Hepatocyte (in vitro differentiated cells): Measurements from ENCODE around the gene RAB3GAP2.

Experiments used
- CTCF ChIP-seq: fragments of 200-600 bp; sonication (generic); IDR thresholded peaks from 2 replicates; pipeline ENCODE4 v1.5.1; 2016; ENCODE audit warnings: antibody characterized with exemption, mild to moderate bottlenecking; ENCODE audit not compliant: poor library complexity
- EZH2 ChIP-seq: fragments of 200-600 bp; sonication (generic); IDR thresholded peaks from 2 replicates; pipeline ENCODE4 v1.6.1; 2016; ENCODE audit warnings: antibody characterized with exemption, mild to moderate bottlenecking, borderline replicate concordance

- TF ChIP-seq EZH2 (no peak), CTCF (no peak)
Measured at GRCh38 chr1:220224033-220224432, 48.2 kb downstream of the RAB3GAP2 start.
